ENCODE data around the gene IL17REL.

GRCh38 chr22:49994361-49995040 is 18.1 kb downstream of the IL17REL start:
- TF ChIP-seq CTCF (IDR thresholded peaks at IDR 0.05) (no peak), POLR2A (IDR thresholded peaks at IDR 0.05) (no peak)
